ENCODE data around the gene ZNF784.

Gene ZNF784

GRCh38 chr19:55594996-55595545 lies 29.3 kb downstream of the ZNF784 start:
- TF ChIP-seq, protein P1, sequence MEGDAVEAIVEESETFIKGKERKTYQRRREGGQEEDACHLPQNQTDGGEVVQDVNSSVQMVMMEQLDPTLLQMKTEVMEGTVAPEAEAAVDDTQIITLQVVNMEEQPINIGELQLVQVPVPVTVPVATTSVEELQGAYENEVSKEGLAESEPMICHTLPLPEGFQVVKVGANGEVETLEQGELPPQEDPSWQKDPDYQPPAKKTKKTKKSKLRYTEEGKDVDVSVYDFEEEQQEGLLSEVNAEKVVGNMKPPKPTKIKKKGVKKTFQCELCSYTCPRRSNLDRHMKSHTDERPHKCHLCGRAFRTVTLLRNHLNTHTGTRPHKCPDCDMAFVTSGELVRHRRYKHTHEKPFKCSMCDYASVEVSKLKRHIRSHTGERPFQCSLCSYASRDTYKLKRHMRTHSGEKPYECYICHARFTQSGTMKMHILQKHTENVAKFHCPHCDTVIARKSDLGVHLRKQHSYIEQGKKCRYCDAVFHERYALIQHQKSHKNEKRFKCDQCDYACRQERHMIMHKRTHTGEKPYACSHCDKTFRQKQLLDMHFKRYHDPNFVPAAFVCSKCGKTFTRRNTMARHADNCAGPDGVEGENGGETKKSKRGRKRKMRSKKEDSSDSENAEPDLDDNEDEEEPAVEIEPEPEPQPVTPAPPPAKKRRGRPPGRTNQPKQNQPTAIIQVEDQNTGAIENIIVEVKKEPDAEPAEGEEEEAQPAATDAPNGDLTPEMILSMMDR (IDR thresholded peaks at IDR 0.05; ENCODE audit: low read depth, low read length, missing control alignments): no peak
- no peak overlapping the region for H3K4me3 ChIP-seq (ENCODE audit: low read depth, low read length)
- no peak for DNase-seq (ENCODE audit: low read depth)
- in situ Hi-C loops (cut with HindIII; ENCODE audit: low sequenced_read_pairs): no loop called here

DNA sequence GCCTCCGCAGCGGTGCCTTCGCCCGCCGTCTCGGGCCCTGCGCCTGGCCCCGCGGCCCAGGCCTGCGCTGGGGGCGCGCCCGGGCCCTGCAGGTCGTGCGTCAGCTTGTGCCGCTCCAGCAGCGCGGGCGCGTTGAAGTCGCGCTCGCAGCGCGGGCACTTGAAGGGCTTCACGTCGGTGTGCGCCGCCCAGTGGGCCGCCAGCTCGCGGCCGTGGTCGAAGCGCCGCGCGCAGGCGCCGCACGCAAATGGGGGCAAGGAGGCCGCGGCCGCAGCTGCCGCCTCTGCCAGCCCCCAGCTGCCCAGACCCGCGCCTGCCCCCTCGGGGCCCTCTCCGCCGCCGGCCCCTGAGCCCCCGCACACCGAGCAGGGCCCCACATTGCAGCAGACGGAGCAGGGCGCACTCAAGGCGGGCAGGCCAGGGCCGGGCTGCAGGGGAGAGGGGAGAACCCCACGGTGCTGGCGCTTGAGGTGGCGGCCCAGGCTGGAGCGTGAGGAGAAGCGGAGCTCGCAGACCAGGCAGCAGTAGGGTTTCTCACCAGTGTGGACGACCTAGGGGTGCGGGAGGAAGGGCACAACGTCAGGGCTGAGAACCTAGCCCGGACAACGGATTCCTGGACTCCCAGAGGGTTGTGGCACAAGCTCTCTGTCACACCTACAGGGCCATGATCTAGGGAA lies 31.1 kb downstream of the ZNF784 start:
- in situ Hi-C loops (cut with HindIII; ENCODE audit: low sequenced_read_pairs): no loop called here

DNA sequence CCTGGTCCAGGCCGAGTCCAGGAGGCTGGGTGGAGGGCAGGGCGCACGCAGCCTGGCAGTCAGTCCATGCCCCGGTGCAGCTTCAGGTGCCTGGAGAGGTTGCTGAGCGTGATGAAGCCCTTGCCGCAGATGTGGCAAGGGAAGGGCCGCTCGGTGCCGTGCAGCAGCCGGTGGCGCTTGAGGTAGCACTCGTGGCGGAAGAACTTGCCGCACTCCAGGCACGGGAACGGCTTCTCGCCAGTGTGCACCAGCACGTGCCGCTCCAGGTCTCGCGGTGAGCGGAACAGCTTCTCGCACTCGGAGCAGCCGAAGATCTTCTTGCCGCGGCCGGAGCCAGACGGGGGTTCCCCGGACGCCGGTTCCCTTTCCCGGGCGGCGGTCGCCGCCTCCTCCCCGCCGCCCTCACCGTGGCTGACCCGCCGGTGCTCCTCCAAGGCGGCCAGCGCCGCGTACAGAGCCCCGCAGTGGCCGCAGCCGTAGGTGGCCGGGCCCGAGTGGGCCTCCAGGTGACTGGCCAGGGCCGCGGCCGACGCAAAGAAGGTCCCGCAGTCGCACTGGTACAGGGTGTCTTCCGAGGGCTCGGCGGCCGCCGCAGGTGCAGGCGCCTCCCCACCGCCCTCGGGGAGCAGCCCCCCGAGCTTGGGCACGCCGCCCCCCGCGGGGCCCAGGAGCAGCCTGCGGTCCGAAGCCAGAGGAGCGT lies 31.8 kb downstream of the ZNF784 start:
- DNase-seq (ENCODE audit: low read depth): no peak
- no peak overlapping the region for H3K4me3 ChIP-seq (ENCODE audit: low read depth, low read length)
- in situ Hi-C loops (cut with HindIII; ENCODE audit: low sequenced_read_pairs): no loop called here
- TF ChIP-seq, protein P1 (IDR thresholded peaks at IDR 0.05; ENCODE audit: low read depth, low read length, missing control alignments): no peak

More for the DNA sequence above, 31.1 kb downstream of the ZNF784 start:
- DNase-seq (ENCODE audit: low read depth): no peak
- TF ChIP-seq, protein P1 (IDR thresholded peaks at IDR 0.05; ENCODE audit: low read depth, low read length, missing control alignments): no peak
- no peak overlapping the region for H3K4me3 ChIP-seq (ENCODE audit: low read depth, low read length)

DNA sequence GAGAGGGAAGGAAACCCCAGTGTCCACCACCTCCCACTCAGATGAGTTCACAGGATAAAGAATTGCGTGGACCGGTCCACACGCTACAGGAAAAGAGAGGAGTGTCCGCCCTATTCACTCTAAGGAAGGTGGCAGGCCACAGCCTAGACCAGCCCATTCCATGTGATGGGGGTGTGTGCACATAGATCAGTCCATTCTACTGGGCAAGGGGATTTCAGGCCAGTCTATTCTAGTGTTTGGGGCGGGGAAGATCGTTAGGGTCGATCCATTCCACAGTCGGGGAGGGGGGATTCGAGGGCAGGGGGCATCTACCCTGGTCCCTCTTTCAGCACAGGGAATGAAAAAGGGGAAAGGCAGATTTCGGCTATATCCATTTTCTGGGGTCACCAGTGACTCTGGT lies 32.8 kb downstream of the ZNF784 start:
- in situ Hi-C loops (cut with HindIII; ENCODE audit: low sequenced_read_pairs): no loop called here
- TF ChIP-seq, protein P1 (IDR thresholded peaks at IDR 0.05; ENCODE audit: low read depth, low read length, missing control alignments): no peak
- DNase-seq (ENCODE audit: low read depth): no peak
- H3K4me3 ChIP-seq (ENCODE audit: low read depth, low read length): no peak overlapping the region

- DNase-seq (ENCODE audit: low read depth): no peak
- H3K4me3 ChIP-seq (ENCODE audit: low read depth, low read length): no peak overlapping the region
- in situ Hi-C loops (cut with HindIII; ENCODE audit: low sequenced_read_pairs): no loop called here
- TF ChIP-seq, protein P1 (IDR thresholded peaks at IDR 0.05; ENCODE audit: low read depth, low read length, missing control alignments): no peak
These were observed 33.7 kb downstream of the ZNF784 start for GRCh38 chr19:55590617-55591016.

- TF ChIP-seq, protein P1 (IDR thresholded peaks at IDR 0.05; ENCODE audit: low read depth, low read length, missing control alignments): no peak
- in situ Hi-C loops (cut with HindIII; ENCODE audit: low sequenced_read_pairs): no loop called here
- no peak for DNase-seq (ENCODE audit: low read depth)
- H3K4me3 ChIP-seq (ENCODE audit: low read depth, low read length): no peak overlapping the region
These were observed 34.3 kb downstream of the ZNF784 start for GRCh38 chr19:55590109-55590508.

Data from astrocyte of the cerebellum (primary cell).